Measurements from ENCODE around the gene LMOD1.
"Not testable (repeated sequence)": the region's sequence is repeated elsewhere in the genome, so short reads cannot be mapped to it uniquely, and the experiment has no call there.

Gene LMOD1

GRCh38 chr1:201861448-201861847, 84.9 kb downstream of the LMOD1 start:
- no peak for DNase-seq (ENCODE audit: low read depth in 2 of 2)

DNA sequence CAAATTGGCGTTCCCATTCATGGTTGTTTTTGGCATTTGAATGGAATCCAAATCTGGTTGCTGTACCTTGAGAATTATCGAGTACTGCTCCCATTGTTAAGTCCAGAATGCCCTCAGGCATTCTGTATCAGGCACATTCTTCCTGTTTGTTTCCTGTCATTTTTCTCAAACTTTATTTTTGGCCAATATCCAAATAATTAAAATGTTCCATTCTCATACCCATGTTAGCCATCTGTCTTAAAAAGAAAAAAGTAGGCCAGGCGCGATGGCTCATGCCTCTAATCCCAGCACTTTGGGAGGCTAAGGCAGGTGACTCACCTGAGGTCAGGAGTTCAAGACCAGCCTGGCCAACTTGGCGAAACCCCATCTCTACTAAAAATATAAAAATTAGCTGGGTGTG, 86.9 kb downstream of the LMOD1 start:
- no peak for DNase-seq (ENCODE audit: low read depth in 2 of 2)

DNA sequence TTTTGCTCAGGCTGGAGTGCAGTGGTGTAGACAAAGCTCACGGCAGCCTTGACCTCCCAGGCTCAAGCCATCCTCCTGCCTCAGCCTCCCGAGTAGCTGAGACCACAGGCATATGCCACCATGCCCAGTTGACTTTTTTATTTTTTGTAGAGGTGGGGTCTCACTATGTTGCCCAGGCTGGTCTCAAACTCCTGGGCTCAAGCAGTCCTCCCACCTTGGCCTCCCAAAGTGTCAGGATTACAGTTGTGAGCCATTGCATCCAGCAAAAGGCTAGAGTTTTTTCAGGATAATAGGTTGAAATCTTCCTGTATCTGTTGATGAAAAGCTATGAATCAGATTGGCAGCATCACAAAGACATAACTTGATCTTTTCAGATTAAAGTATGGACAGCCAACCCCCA, 89.6 kb downstream of the LMOD1 start:
- not testable (repeated sequence) for DNase-seq (ENCODE audit: low read depth in 2 of 2)

GRCh38 chr1:201851949-201852348, 94.4 kb downstream of the LMOD1 start:
- DNase-seq (ENCODE audit: low read depth in 2 of 2), result no peak

DNA sequence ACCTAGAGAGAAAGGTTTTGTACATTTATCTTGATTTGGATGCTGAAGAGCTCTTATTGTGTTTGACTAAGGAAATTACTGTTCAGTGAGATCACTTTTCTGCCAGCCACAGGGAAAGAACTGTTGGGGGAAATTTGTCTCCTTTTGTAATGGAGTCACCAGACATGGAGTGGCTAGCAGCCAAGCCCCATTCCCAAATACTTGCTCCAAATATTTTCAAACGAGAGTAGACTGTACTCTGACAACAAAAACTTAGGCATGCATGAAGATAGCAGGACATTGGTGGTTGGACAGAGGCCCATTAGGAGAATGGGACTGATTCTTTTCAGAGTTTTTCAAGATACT, 96.3 kb downstream of the LMOD1 start:
- no peak for DNase-seq (ENCODE audit: low read depth in 2 of 2)

- DNase-seq (ENCODE audit: low read depth in 2 of 2), result no peak
These were observed 96.8 kb downstream of the LMOD1 start for GRCh38 chr1:201849372-201850052.

DNA sequence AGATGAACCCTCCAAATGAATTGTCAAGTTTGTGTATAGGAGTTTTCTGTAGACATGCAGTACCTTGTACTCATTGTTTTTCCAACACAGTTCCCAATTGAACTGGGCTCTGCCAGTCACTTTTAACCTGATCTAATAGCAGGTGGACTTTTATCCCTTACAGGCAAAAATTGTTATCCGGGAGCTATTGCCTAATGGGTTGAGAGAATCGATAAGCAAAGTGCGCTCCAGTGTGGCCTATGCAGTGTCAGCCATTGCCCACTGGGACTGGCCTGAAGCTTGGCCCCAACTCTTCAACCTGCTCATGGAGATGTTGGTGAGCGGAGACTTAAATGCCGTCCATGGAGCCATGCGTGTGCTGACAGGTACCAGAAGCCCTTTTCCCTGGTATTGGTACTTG, 98.1 kb downstream of the LMOD1 start:
- no peak for DNase-seq (ENCODE audit: low read depth in 2 of 2)

DNA sequence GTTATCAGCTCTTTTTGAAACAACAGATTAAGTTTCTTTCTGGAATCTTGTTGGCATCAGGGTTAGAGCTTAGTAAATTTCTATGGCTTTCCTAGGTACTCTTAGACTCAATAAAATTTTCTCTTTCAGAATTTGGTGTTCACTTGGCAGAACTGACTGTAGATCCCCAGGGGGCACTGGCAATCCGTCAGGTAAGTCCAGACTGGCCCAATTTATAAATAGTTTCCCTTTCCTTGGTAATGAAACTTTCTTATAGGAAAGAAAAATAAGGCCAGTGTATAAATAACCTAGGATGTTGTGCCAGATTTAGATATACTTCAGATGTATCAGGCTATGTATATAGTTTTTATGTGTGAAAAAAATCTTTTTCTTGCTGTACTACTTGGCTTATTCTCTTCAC, 99.2 kb downstream of the LMOD1 start:
- DNase-seq (ENCODE audit: low read depth in 2 of 2), result no peak
